ENCODE data around the gene LIMS3. TPM values are rescaled to one million over a fixed set of nuclear protein-coding genes. Genes with fewer than 3 reads are reported as not detected.

Gene LIMS3, protein sequence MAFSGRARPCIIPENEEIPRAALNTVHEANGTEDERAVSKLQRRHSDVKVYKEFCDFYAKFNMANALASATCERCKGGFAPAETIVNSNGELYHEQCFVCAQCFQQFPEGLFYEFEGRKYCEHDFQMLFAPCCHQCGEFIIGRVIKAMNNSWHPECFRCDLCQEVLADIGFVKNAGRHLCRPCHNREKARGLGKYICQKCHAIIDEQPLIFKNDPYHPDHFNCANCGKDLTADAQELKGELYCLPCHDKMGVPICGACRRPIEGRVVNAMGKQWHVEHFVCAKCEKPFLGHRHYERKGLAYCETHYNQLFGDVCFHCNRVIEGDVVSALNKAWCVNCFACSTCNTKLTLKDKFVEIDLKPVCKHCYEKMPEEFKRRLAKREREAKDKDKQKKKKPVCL
- 2.3 TPM in 1 of 2 replicates, not detected in the other for total RNA-seq

GRCh38 chr2:109898462-109899336, at the start of gene LIMS3:
Gene LIMS3, plus strand, starts transcription at chr2:109898688. Its CDS starts 41 bp downstream, at chr2:109898729.

Other genes with a start within 250 kb of the LIMS3 start
- gene RGPD5, start 104.4 kb upstream of the LIMS3 start, total RNA-seq: 13.6 and 15.6 TPM in 2 replicates
- gene MALL, start 217.1 kb downstream of the LIMS3 start, total RNA-seq: 39.9 and 41.2 TPM in 2 replicates

All from smooth muscle cell of trachea (primary cell).